AG09319 (cell line): ENCODE data around the gene XPC.

Experiments used
- DNase-seq: peaks from one replicate; pipeline ENCODE4 v3.0.0-alpha.2; 2010; ENCODE audit warnings: low read depth; ENCODE audit errors: extremely low read depth
- TF ChIP-seq, protein P1 (sequence below): IDR thresholded peaks from 2 replicates; pipeline ENCODE4 v1.5.1; 2011; ENCODE audit warnings: low read depth, mild to moderate bottlenecking, inconsistent platforms, low read length, moderate library complexity

The XPC gene

DNA sequence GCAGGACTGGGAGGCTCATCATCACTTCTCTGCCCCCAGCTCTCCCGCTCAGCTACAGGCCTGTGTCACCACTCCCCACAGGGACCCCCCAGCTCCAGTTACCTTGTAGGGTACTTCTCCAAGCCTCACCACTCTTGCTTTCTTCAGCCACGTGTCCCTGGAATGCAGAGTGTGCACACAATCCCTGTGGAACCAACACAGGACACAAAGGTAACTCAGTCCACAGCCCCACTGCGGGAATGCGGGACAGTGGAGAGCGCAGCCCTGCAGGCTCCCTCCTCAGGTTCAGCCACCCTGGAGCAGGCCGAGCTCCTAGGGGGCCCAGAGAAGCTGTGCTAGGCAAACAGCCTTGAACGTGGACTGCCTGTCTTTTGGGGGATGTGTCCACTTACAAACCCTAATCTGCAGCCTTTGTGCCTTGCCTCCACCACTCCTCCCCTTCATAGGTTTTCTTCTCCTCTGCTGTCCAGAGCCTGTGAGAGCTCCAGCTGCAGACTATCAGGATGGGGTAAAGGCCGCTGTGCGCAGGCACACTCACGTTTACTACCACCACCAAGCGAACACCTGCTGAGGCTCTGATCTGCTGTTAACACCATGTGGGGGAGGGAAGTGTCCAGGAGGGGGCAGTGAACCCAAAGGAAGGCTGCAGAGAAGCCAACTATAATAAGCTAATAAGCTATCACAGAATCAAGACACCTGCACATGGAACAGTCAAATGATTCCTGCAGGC is 26.0 kb downstream of the XPC start:
- TF ChIP-seq, protein P1, sequence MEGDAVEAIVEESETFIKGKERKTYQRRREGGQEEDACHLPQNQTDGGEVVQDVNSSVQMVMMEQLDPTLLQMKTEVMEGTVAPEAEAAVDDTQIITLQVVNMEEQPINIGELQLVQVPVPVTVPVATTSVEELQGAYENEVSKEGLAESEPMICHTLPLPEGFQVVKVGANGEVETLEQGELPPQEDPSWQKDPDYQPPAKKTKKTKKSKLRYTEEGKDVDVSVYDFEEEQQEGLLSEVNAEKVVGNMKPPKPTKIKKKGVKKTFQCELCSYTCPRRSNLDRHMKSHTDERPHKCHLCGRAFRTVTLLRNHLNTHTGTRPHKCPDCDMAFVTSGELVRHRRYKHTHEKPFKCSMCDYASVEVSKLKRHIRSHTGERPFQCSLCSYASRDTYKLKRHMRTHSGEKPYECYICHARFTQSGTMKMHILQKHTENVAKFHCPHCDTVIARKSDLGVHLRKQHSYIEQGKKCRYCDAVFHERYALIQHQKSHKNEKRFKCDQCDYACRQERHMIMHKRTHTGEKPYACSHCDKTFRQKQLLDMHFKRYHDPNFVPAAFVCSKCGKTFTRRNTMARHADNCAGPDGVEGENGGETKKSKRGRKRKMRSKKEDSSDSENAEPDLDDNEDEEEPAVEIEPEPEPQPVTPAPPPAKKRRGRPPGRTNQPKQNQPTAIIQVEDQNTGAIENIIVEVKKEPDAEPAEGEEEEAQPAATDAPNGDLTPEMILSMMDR, result peak; percentile 4
- DNase-seq, result no peak

DNA sequence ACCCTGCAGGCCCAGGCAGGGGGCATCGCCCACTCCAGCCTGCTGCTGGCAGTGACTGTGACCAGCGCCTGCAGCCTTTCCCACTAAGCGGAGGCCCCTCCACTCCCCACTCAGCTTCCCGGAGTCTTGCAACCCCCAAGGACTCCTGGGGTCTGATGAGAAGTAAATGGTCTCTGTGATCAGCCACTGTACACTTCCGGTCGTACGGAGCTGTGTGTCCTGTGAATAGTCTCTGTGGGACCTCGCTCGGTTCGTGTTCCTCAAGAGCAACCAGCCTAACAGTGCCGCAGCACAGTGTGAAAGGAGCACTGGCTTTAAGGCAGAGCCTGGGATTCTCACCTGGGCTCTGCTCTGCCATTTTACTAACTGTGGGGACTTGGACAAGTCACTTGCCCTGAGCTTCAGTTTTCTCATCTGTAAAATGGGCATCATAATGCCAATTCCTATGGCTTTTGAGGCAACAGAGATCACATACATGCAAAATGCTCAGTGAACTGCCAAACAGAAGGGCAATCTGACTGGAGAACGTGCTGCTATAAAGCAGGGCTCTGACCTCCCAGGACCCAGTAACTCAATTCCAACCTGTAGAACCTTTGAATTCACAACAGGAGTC is 26.8 kb downstream of the XPC start:
- DNase-seq, result no peak
- TF ChIP-seq, protein P1, result no peak

DNA sequence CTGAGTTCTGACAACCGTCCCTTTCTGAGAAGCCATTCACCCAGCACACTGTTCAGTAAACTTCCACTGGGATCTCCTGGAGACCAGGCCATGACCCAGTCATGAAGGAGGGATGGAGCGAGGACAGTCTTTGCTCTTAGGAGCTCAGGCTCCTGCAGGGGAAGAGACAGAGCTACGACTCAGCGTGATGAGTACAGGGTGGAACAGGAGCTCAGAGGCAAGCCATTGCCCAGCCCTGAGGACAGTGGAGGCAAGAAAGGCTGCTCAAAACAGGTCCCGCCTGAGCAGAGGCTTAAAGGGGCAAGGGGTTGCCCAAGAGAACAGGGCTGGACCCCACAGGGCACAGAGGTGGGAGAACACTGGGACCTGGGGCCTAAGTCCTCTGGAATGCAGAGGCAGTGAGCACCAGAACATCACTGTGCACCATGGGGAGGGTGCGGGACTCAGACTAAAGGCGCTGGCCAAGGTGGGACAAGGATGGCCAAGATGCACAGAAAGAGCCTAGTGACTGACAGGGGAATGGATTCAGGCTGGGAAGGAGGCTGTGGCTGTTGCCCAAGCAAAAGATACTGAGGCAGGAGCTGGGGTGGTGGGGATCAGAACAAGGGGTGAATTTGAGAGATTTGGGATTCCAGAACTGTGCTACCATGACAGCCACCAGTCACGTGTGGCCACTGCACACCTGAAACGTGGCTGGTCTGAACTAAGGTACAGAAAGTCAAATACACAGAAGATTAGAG is 27.7 kb downstream of the XPC start:
- TF ChIP-seq, protein P1, result no peak
- no peak for DNase-seq

DNA sequence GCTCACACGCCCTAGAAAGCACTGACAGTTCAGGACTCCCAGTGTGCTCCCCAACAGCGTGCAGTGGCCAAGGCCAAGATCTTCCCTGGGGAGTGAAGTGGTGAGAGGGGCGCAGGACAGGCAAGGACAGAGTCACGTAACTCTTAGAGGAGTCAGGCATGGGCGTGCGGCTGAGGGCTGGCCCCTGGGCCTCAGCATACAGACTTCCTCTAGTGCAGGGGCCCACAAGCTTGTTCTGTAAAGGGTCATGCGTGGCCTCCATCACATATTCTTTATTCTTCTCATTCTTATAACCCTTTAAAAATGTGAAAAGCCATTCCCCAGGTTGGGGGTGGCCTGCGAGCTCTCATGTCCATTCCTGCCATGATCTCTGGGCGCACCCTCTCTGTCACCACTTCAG is 28.3 kb downstream of the XPC start:
- TF ChIP-seq, protein P1, result no peak

DNA sequence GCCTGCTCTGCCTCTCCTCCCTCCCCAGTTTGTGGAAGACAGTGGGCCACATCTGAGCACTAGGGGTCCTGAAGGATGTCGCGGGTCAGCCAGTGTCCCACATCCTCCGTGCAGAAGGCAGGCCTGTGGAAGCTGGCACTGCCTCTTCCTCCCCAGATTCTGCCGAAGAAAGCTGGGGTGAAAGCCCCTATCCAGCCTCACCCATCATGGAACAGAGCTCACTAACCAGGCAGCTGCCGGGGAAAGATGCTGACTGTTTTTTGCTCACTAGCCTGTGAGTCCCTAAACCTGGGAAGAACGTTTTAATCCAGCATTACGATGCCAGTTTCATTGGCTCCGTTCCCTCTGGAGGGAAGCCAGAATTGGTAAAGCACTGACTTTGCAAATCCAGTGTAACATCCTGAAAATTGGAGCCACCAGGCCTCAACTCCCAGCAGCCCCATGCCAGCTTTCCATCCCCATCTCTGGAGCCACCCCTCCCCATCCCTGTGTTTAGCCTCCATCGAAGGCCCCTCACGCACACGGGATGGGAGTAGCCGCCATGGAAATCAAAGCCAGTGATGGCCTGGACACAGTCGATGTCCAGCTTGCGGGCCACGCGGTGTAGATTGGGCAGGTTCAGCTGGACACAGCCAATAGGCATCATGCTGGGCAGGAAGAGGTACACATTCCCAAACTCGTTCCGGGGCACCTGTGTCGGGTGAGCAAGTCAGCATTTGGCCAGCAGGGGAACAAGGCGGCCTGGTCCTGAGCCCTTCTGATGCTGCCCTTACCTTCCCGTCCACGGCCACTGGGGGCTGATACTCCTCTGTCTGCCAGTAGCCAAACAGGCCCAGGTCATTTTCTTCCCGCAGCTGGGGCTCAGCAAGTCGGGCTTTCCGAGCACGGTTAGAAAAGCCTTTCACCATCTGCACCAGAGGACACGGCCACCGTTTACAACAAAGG is 30.1 kb downstream of the XPC start:
- TF ChIP-seq, protein P1, result no peak
- no peak for DNase-seq

More for the DNA sequence above, 28.3 kb downstream of the XPC start:
- no peak for DNase-seq

DNA sequence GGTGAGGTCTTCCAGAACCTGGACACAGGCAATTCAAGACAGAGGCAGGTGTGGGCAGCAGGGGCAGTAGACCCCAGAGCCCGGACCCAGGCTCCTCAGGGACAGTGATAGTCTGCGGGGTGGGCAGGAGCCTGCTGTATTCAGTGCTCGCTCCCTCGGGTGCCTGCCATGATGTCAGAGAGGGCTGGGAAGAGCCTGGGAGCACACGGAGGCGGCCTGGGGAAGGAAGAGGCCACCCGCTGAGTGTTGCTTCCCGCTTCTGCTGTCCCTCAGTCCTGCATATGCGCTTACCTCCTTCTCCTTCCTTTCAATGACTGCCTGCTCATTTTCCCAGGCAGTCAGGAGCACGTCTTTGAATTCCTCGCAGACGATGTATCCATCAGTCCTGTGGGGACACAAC is 30.8 kb downstream of the XPC start:
- TF ChIP-seq, protein P1, result no peak
- DNase-seq, result no peak
